ENCODE data around the gene VENTX. TPM values are rescaled to one million over a fixed set of nuclear protein-coding genes. Genes with fewer than 3 reads are reported as not detected.
A peak's percentile ranks its signal among the peaks of the same experiment; 100 is the strongest.

VENTX gene
- total and polyA plus RNA-seq, 9 donors, result 0.04 to 0.24 (median 0.17) TPM

GRCh38 chr10:133255323-133255722 is 17.7 kb downstream of the VENTX start:
- H3K27me3 ChIP-seq (ENCODE audit: control insufficient read depth, insufficient read depth, low read length), result peaks cover 19% of the 10 kb centered on the region
- no peaks in the 10 kb centered on the region for H3K9me3 ChIP-seq (replicated peaks; ENCODE audit: control insufficient read depth, low read depth, low read length)
- H3K4me1 ChIP-seq (ENCODE audit: control insufficient read depth, insufficient read depth, low read length), result peaks cover 34% of the 10 kb centered on the region
- no peak overlapping the region for H3K27ac ChIP-seq (ENCODE audit: low read length)
- DNase-seq, result no peak
- H3K4me3 ChIP-seq (ENCODE audit: low read length), result no peak overlapping the region
- no peaks in the 10 kb centered on the region for H3K36me3 ChIP-seq (ENCODE audit: control insufficient read depth, insufficient read depth, low read length)
- WGBS (ENCODE audit: insufficient coverage), result 88% methylated on average over 14 of the region's 15 CpGs

- Histone ChIP-seq H3K27me3 (ENCODE audit: control insufficient read depth, insufficient read depth, low read length) (peaks cover 17% of the 10 kb centered on the region), H3K9me3 (replicated peaks; ENCODE audit: control insufficient read depth, low read depth, low read length) (no peaks in the 10 kb centered on the region), H3K27ac (ENCODE audit: low read length) (no peak overlapping the region), H3K4me3 (ENCODE audit: low read length) (no peak overlapping the region), H3K36me3 (ENCODE audit: control insufficient read depth, insufficient read depth, low read length) (no peaks in the 10 kb centered on the region), H3K4me1 (ENCODE audit: control insufficient read depth, insufficient read depth, low read length) (peaks cover 44% of the 10 kb centered on the region)
- 2% methylated on average over 26 of the region's 27 CpGs for WGBS (ENCODE audit: insufficient coverage)
- peak; percentile 44 for DNase-seq
These were observed 19.9 kb downstream of the VENTX start for GRCh38 chr10:133257489-133258065.

- Histone ChIP-seq H3K27ac (ENCODE audit: low read length) (no peak overlapping the region), H3K4me1 (ENCODE audit: control insufficient read depth, insufficient read depth, low read length) (peaks cover 46% of the 10 kb centered on the region), H3K4me3 (ENCODE audit: low read length) (no peak overlapping the region), H3K9me3 (replicated peaks; ENCODE audit: control insufficient read depth, low read depth, low read length) (no peaks in the 10 kb centered on the region), H3K36me3 (ENCODE audit: control insufficient read depth, insufficient read depth, low read length) (no peaks in the 10 kb centered on the region), H3K27me3 (ENCODE audit: control insufficient read depth, insufficient read depth, low read length) (peaks cover 23% of the 10 kb centered on the region)
- WGBS (ENCODE audit: insufficient coverage), result 62% methylated on average over 19 of the region's 21 CpGs
- no peak for DNase-seq
These were observed 20.6 kb downstream of the VENTX start for GRCh38 chr10:133258066-133258817.

- H3K9me3 ChIP-seq (replicated peaks; ENCODE audit: control insufficient read depth, low read depth, low read length), result no peaks in the 10 kb centered on the region
- peaks cover 23% of the 10 kb centered on the region for H3K27me3 ChIP-seq (ENCODE audit: control insufficient read depth, insufficient read depth, low read length)
- H3K4me3 ChIP-seq (ENCODE audit: low read length), result no peak overlapping the region
- H3K27ac ChIP-seq (ENCODE audit: low read length), result peak overlapping the region; percentile 7
- peaks cover 46% of the 10 kb centered on the region for H3K4me1 ChIP-seq (ENCODE audit: control insufficient read depth, insufficient read depth, low read length)
- no peaks in the 10 kb centered on the region for H3K36me3 ChIP-seq (ENCODE audit: control insufficient read depth, insufficient read depth, low read length)
- WGBS (ENCODE audit: insufficient coverage), result 34% methylated on average over 24 of the region's 24 CpGs
- peak; percentile 81 for DNase-seq
These were observed 21.4 kb downstream of the VENTX start for GRCh38 chr10:133258818-133259601.

GRCh38 chr10:133259602-133259989 is 21.9 kb downstream of the VENTX start:
- no peak overlapping the region for H3K4me3 ChIP-seq (ENCODE audit: low read length)
- no peak for DNase-seq
- 56% methylated on average over 12 of the region's 12 CpGs for WGBS (ENCODE audit: insufficient coverage)
- peaks cover 41% of the 10 kb centered on the region for H3K4me1 ChIP-seq (ENCODE audit: control insufficient read depth, insufficient read depth, low read length)
- no peaks in the 10 kb centered on the region for H3K36me3 ChIP-seq (ENCODE audit: control insufficient read depth, insufficient read depth, low read length)
- no peak overlapping the region for H3K27ac ChIP-seq (ENCODE audit: low read length)
- H3K27me3 ChIP-seq (ENCODE audit: control insufficient read depth, insufficient read depth, low read length), result peaks cover 21% of the 10 kb centered on the region
- no peaks in the 10 kb centered on the region for H3K9me3 ChIP-seq (replicated peaks; ENCODE audit: control insufficient read depth, low read depth, low read length)

GRCh38 chr10:133260895-133261725 is 23.5 kb downstream of the VENTX start:
- Histone ChIP-seq H3K4me3 (ENCODE audit: low read length) (peak overlapping the region; percentile 46), H3K9me3 (replicated peaks; ENCODE audit: control insufficient read depth, low read depth, low read length) (no peaks in the 10 kb centered on the region), H3K27me3 (ENCODE audit: control insufficient read depth, insufficient read depth, low read length) (peaks cover 21% of the 10 kb centered on the region), H3K4me1 (ENCODE audit: control insufficient read depth, insufficient read depth, low read length) (peaks cover 41% of the 10 kb centered on the region), H3K27ac (ENCODE audit: low read length) (no peak overlapping the region), H3K36me3 (ENCODE audit: control insufficient read depth, insufficient read depth, low read length) (no peaks in the 10 kb centered on the region)
- peak; percentile 54 for DNase-seq
- WGBS (ENCODE audit: insufficient coverage), result 21% methylated on average over 44 of the region's 50 CpGs

GRCh38 chr10:133261726-133262325 is 24.2 kb downstream of the VENTX start:
- DNase-seq, result peak; percentile 76
- peaks cover 25% of the 10 kb centered on the region for H3K27me3 ChIP-seq (ENCODE audit: control insufficient read depth, insufficient read depth, low read length)
- 1% methylated on average over 54 of the region's 79 CpGs for WGBS (ENCODE audit: insufficient coverage)
- peak overlapping the region; percentile 46 for H3K4me3 ChIP-seq (ENCODE audit: low read length)
- no peaks in the 10 kb centered on the region for H3K9me3 ChIP-seq (replicated peaks; ENCODE audit: control insufficient read depth, low read depth, low read length)
- no peaks in the 10 kb centered on the region for H3K36me3 ChIP-seq (ENCODE audit: control insufficient read depth, insufficient read depth, low read length)
- no peak overlapping the region for H3K27ac ChIP-seq (ENCODE audit: low read length)
- H3K4me1 ChIP-seq (ENCODE audit: control insufficient read depth, insufficient read depth, low read length), result peaks cover 41% of the 10 kb centered on the region

- DNase-seq, result no peak
- Histone ChIP-seq H3K27ac (ENCODE audit: low read length) (no peak overlapping the region), H3K36me3 (ENCODE audit: control insufficient read depth, insufficient read depth, low read length) (no peaks in the 10 kb centered on the region), H3K4me3 (ENCODE audit: low read length) (no peak overlapping the region), H3K4me1 (ENCODE audit: control insufficient read depth, insufficient read depth, low read length) (peaks cover 35% of the 10 kb centered on the region), H3K27me3 (ENCODE audit: control insufficient read depth, insufficient read depth, low read length) (peaks cover 17% of the 10 kb centered on the region), H3K9me3 (replicated peaks; ENCODE audit: control insufficient read depth, low read depth, low read length) (no peaks in the 10 kb centered on the region)
- WGBS (ENCODE audit: insufficient coverage), result 82% methylated on average over 12 of the region's 14 CpGs
These were observed 25.0 kb downstream of the VENTX start for GRCh38 chr10:133262696-133263095.

GRCh38 chr10:133263674-133264073 is 26.0 kb downstream of the VENTX start:
- H3K4me1 ChIP-seq (ENCODE audit: control insufficient read depth, insufficient read depth, low read length), result peaks cover 27% of the 10 kb centered on the region
- H3K27ac ChIP-seq (ENCODE audit: low read length), result no peak overlapping the region
- DNase-seq, result no peak
- WGBS (ENCODE audit: insufficient coverage), result 79% methylated on average over 9 of the region's 10 CpGs
- no peak overlapping the region for H3K4me3 ChIP-seq (ENCODE audit: low read length)
- no peaks in the 10 kb centered on the region for H3K36me3 ChIP-seq (ENCODE audit: control insufficient read depth, insufficient read depth, low read length)
- H3K9me3 ChIP-seq (replicated peaks; ENCODE audit: control insufficient read depth, low read depth, low read length), result no peaks in the 10 kb centered on the region
- H3K27me3 ChIP-seq (ENCODE audit: control insufficient read depth, insufficient read depth, low read length), result peaks cover 13% of the 10 kb centered on the region

All from muscle of leg (tissue), 11 donors.